Activated naive CD4-positive, alpha-beta T cell treated with anti-CD3 and anti-CD28 coated beads, Interleukin-2, amount 10 ng/mL, durations not matched to agents 7 days and 5 days (primary cell): ENCODE data around the gene HMCN1.

Experiments
- CTCF ChIA-PET: fragments of 350-600 bp; sonication (Branson Sonifier 250); formaldehyde crosslinking; loops from one replicate; lab custom pipeline; 2021; ENCODE audit warnings: antibody characterized with exemption; lab: Charles Lee
- DNase-seq: peaks from one replicate; pipeline ENCODE4 v3.0.0-alpha.2; 2020
- H3K27ac Mint-ChIP-seq: one replicate; pipeline ENCODE4 v1.8.0; 2021; ENCODE audit warnings: mild to moderate bottlenecking, moderate library complexity, mixed read lengths
- H3K27me3 Mint-ChIP-seq: one replicate; pipeline ENCODE4 v1.8.0; 2021; ENCODE audit warnings: mild to moderate bottlenecking, mixed read lengths
- H3K36me3 Mint-ChIP-seq: one replicate; pipeline ENCODE4 v1.8.0; 2021; ENCODE audit warnings: mixed read lengths
- H3K4me1 Mint-ChIP-seq: one replicate; pipeline ENCODE4 v1.8.0; 2021; ENCODE audit warnings: mixed read lengths
- H3K4me3 Mint-ChIP-seq: one replicate; pipeline ENCODE4 v1.8.0; 2021; ENCODE audit warnings: mild to moderate bottlenecking, moderate library complexity, mixed read lengths
- H3K9me3 Mint-ChIP-seq: one replicate; pipeline ENCODE4 v1.8.0; 2021; ENCODE audit warnings: mixed read lengths

Gene HMCN1

GRCh38 chr1:186099336-186100104 is 365.3 kb downstream of the HMCN1 start:
- H3K27me3 Mint-ChIP-seq = no peaks in the 10 kb centered on the region
- no peak for DNase-seq
- no peaks in the 10 kb centered on the region for H3K4me1 Mint-ChIP-seq
- no peaks in the 10 kb centered on the region for H3K36me3 Mint-ChIP-seq
- CTCF ChIA-PET = no interaction called here
- H3K27ac Mint-ChIP-seq = no peak overlapping the region
- no peak overlapping the region for H3K4me3 Mint-ChIP-seq
- no peaks in the 10 kb centered on the region for H3K9me3 Mint-ChIP-seq

GRCh38 chr1:186102107-186102506 is 367.9 kb downstream of the HMCN1 start:
- DNase-seq = no peak
- Mint-ChIP-seq H3K27me3 (no peaks in the 10 kb centered on the region), H3K4me1 (no peaks in the 10 kb centered on the region), H3K9me3 (no peaks in the 10 kb centered on the region), H3K36me3 (no peaks in the 10 kb centered on the region), H3K4me3 (no peak overlapping the region), H3K27ac (no peak overlapping the region)
- CTCF ChIA-PET = no interaction called here

GRCh38 chr1:186102547-186103148 is 368.5 kb downstream of the HMCN1 start:
- Mint-ChIP-seq H3K36me3 (no peaks in the 10 kb centered on the region), H3K27me3 (no peaks in the 10 kb centered on the region), H3K9me3 (no peaks in the 10 kb centered on the region), H3K4me1 (no peaks in the 10 kb centered on the region), H3K4me3 (no peak overlapping the region), H3K27ac (no peak overlapping the region)
- CTCF ChIA-PET = no interaction called here
- no peak for DNase-seq

- CTCF ChIA-PET = no interaction called here
- no peaks in the 10 kb centered on the region for H3K4me1 Mint-ChIP-seq
- no peak for DNase-seq
- H3K36me3 Mint-ChIP-seq = no peaks in the 10 kb centered on the region
- no peaks in the 10 kb centered on the region for H3K27me3 Mint-ChIP-seq
- H3K4me3 Mint-ChIP-seq = no peak overlapping the region
- no peak overlapping the region for H3K27ac Mint-ChIP-seq
- H3K9me3 Mint-ChIP-seq = no peaks in the 10 kb centered on the region
These were observed 370.3 kb downstream of the HMCN1 start for GRCh38 chr1:186104459-186104858.

- DNase-seq = no peak
- Mint-ChIP-seq H3K27me3 (no peaks in the 10 kb centered on the region), H3K36me3 (no peaks in the 10 kb centered on the region), H3K9me3 (no peaks in the 10 kb centered on the region), H3K4me1 (no peaks in the 10 kb centered on the region), H3K27ac (no peak overlapping the region), H3K4me3 (no peak overlapping the region)
- CTCF ChIA-PET = no interaction called here
These were observed 378.1 kb downstream of the HMCN1 start for GRCh38 chr1:186112280-186112679.

- CTCF ChIA-PET = no interaction called here
- H3K9me3 Mint-ChIP-seq = no peaks in the 10 kb centered on the region
- no peaks in the 10 kb centered on the region for H3K27me3 Mint-ChIP-seq
- no peak overlapping the region for H3K4me3 Mint-ChIP-seq
- DNase-seq = no peak
- H3K4me1 Mint-ChIP-seq = no peaks in the 10 kb centered on the region
- H3K36me3 Mint-ChIP-seq = no peaks in the 10 kb centered on the region
- no peak overlapping the region for H3K27ac Mint-ChIP-seq
These were observed 379.3 kb downstream of the HMCN1 start for GRCh38 chr1:186113461-186113860.

GRCh38 chr1:186118724-186119123 is 384.5 kb downstream of the HMCN1 start:
- no peak for DNase-seq
- H3K27me3 Mint-ChIP-seq = no peaks in the 10 kb centered on the region
- no peaks in the 10 kb centered on the region for H3K9me3 Mint-ChIP-seq
- CTCF ChIA-PET = no interaction called here
- H3K4me1 Mint-ChIP-seq = no peaks in the 10 kb centered on the region
- H3K4me3 Mint-ChIP-seq = no peak overlapping the region
- H3K36me3 Mint-ChIP-seq = no peaks in the 10 kb centered on the region
- H3K27ac Mint-ChIP-seq = no peak overlapping the region

- Mint-ChIP-seq H3K4me3 (no peak overlapping the region), H3K9me3 (no peaks in the 10 kb centered on the region), H3K4me1 (no peaks in the 10 kb centered on the region), H3K36me3 (no peaks in the 10 kb centered on the region), H3K27me3 (peaks cover 4% of the 10 kb centered on the region), H3K27ac (no peak overlapping the region)
- no peak for DNase-seq
- CTCF ChIA-PET = interaction anchor here (0.6 kb wide), 2 partner anchors 9 to 32 kb away, joined by 3 read pairs; no protein-coding TSS in a partner anchor
These were observed 388.6 kb downstream of the HMCN1 start for GRCh38 chr1:186122837-186123236.

- CTCF ChIA-PET = no interaction called here
- Mint-ChIP-seq H3K27me3 (peaks cover 4% of the 10 kb centered on the region), H3K9me3 (no peaks in the 10 kb centered on the region), H3K4me3 (no peak overlapping the region), H3K27ac (no peak overlapping the region), H3K36me3 (no peaks in the 10 kb centered on the region), H3K4me1 (no peaks in the 10 kb centered on the region)
- DNase-seq = no peak
These were observed 390.8 kb downstream of the HMCN1 start for GRCh38 chr1:186125035-186125434.

GRCh38 chr1:186125511-186125910 is 391.3 kb downstream of the HMCN1 start:
- H3K4me1 Mint-ChIP-seq = no peaks in the 10 kb centered on the region
- no peaks in the 10 kb centered on the region for H3K36me3 Mint-ChIP-seq
- peaks cover 4% of the 10 kb centered on the region for H3K27me3 Mint-ChIP-seq
- CTCF ChIA-PET = no interaction called here
- H3K9me3 Mint-ChIP-seq = no peaks in the 10 kb centered on the region
- no peak overlapping the region for H3K4me3 Mint-ChIP-seq
- H3K27ac Mint-ChIP-seq = no peak overlapping the region
- DNase-seq = no peak

- Mint-ChIP-seq H3K9me3 (no peaks in the 10 kb centered on the region), H3K27me3 (peaks cover 4% of the 10 kb centered on the region), H3K36me3 (no peaks in the 10 kb centered on the region), H3K4me1 (no peaks in the 10 kb centered on the region), H3K27ac (no peak overlapping the region), H3K4me3 (no peak overlapping the region)
- no peak for DNase-seq
- CTCF ChIA-PET = no interaction called here
These were observed 395.6 kb downstream of the HMCN1 start for GRCh38 chr1:186129758-186130157.

GRCh38 chr1:186139115-186139514 is 404.9 kb downstream of the HMCN1 start:
- CTCF ChIA-PET = no interaction called here

GRCh38 chr1:186139701-186140100 is 405.5 kb downstream of the HMCN1 start:
- no peaks in the 10 kb centered on the region for H3K9me3 Mint-ChIP-seq
- H3K4me1 Mint-ChIP-seq = no peaks in the 10 kb centered on the region
- H3K27me3 Mint-ChIP-seq = no peaks in the 10 kb centered on the region
- no peak for DNase-seq
- CTCF ChIA-PET = no interaction called here
- no peak overlapping the region for H3K4me3 Mint-ChIP-seq
- no peak overlapping the region for H3K27ac Mint-ChIP-seq
- no peaks in the 10 kb centered on the region for H3K36me3 Mint-ChIP-seq

More at GRCh38 chr1:186139115-186139514, 404.9 kb downstream of the HMCN1 start:
- H3K27me3 Mint-ChIP-seq = no peaks in the 10 kb centered on the region
- H3K27ac Mint-ChIP-seq = no peak overlapping the region
- H3K4me3 Mint-ChIP-seq = no peak overlapping the region
- H3K9me3 Mint-ChIP-seq = no peaks in the 10 kb centered on the region
- no peak for DNase-seq
- H3K36me3 Mint-ChIP-seq = no peaks in the 10 kb centered on the region
- H3K4me1 Mint-ChIP-seq = no peaks in the 10 kb centered on the region

GRCh38 chr1:186142159-186142558 is 408.0 kb downstream of the HMCN1 start:
- DNase-seq = no peak
- CTCF ChIA-PET = no interaction called here

GRCh38 chr1:186142916-186143315 is 408.7 kb downstream of the HMCN1 start:
- no peaks in the 10 kb centered on the region for H3K27me3 Mint-ChIP-seq
- H3K27ac Mint-ChIP-seq = no peak overlapping the region
- no peak overlapping the region for H3K4me3 Mint-ChIP-seq
- no peaks in the 10 kb centered on the region for H3K4me1 Mint-ChIP-seq
- no peaks in the 10 kb centered on the region for H3K36me3 Mint-ChIP-seq
- no peaks in the 10 kb centered on the region for H3K9me3 Mint-ChIP-seq
- no peak for DNase-seq
- CTCF ChIA-PET = interaction anchor here (0.9 to 1.1 kb wide), 2 partner anchors 13 to 19 kb away, joined by 3 to 4 read pairs; no protein-coding TSS in a partner anchor

More at GRCh38 chr1:186142159-186142558, 408.0 kb downstream of the HMCN1 start:
- no peaks in the 10 kb centered on the region for H3K9me3 Mint-ChIP-seq
- H3K27me3 Mint-ChIP-seq = no peaks in the 10 kb centered on the region
- no peaks in the 10 kb centered on the region for H3K4me1 Mint-ChIP-seq
- no peak overlapping the region for H3K27ac Mint-ChIP-seq
- no peak overlapping the region for H3K4me3 Mint-ChIP-seq
- H3K36me3 Mint-ChIP-seq = no peaks in the 10 kb centered on the region
